Measurements from ENCODE around the gene DLGAP4. TPM values are rescaled to one million over a fixed set of nuclear protein-coding genes. Genes with fewer than 3 reads are reported as not detected.

The DLGAP4 gene
- total and polyA plus RNA-seq, 9 of the 15 experiments (the other 6 are each of a cell fraction or from before 2014, with no cell fraction given) = 0.31 to 34.1 (median 4.5) TPM

GRCh38 chr20:36394340-36394965 is 88.3 kb downstream of the DLGAP4 start:
- no TSS peak for BruUV-seq (replicated peaks)
- H3K9me1 ChIP-seq (ENCODE audit: control insufficient read depth, insufficient read depth, low read length) = no peaks in the 10 kb centered on the region
- FAIRE-seq (no peak), ATAC-seq (no peak), DNase-seq (ENCODE audit: extremely low read depth in 1 of 4, low spot score in 3 of 4) (no peak)
- no peak for TF ChIP-seq ZFP30 (CRISPR knock-in tag; IDR thresholded peaks at IDR 0.05; ENCODE audit: borderline replicate concordance)
- no peak for TF ChIP-seq L3MBTL2 (IDR thresholded peaks at IDR 0.05)
- no peak for TF ChIP-seq ARID2 (IDR thresholded peaks at IDR 0.05)
- no peak for TF ChIP-seq NFATC3 (IDR thresholded peaks at IDR 0.05)
- no peak for TF ChIP-seq TFAM (CRISPR knock-in tag; conservative IDR thresholded peaks at IDR 0.05)
- no peak for TF ChIP-seq ZNF140 (CRISPR knock-in tag; IDR thresholded peaks at IDR 0.05)
- TF ChIP-seq PKNOX1 (IDR thresholded peaks at IDR 0.05) = no peak
- TF ChIP-seq HDAC2 (IDR thresholded peaks at IDR 0.05) = no peak
- no peak for TF ChIP-seq ARHGAP35 (IDR thresholded peaks at IDR 0.05; ENCODE audit: partially characterized antibody)
- no peak for TF ChIP-seq RB1 (IDR thresholded peaks at IDR 0.05; ENCODE audit: low read depth)
- no peak for TF ChIP-seq SIRT6 (IDR thresholded peaks at IDR 0.05; ENCODE audit: low read depth, low read length)
- TF ChIP-seq ARID3B (CRISPR knock-in tag; IDR thresholded peaks at IDR 0.05; ENCODE audit: borderline replicate concordance) = no peak
- no peak for TF ChIP-seq FOS (IDR thresholded peaks at IDR 0.05; ENCODE audit: extremely low read depth, insufficient read length)
- no peak for TF ChIP-seq ZNF561 (CRISPR knock-in tag; conservative IDR thresholded peaks at IDR 0.05)
- no peak for TF ChIP-seq KDM5B (IDR thresholded peaks at IDR 0.05; ENCODE audit: insufficient replicate concordance, low read depth, low read length)
- no peak for TF ChIP-seq ERF (CRISPR knock-in tag; IDR thresholded peaks at IDR 0.05)
- no peak for TF ChIP-seq ZNF507 (tag; conservative IDR thresholded peaks at IDR 0.05)
- TF ChIP-seq SMARCC2 (IDR thresholded peaks at IDR 0.05; ENCODE audit: low read depth) = no peak
- TF ChIP-seq MEF2D (tag; conservative IDR thresholded peaks at IDR 0.05; ENCODE audit: low read depth) = no peak
- POLR2A ChIA-PET = no interaction called here
- H4K20me1 ChIP-seq (replicated peaks; ENCODE audit: control insufficient read depth, insufficient read depth, low read length) = peaks cover 12% of the 10 kb centered on the region; the same call in 1 of the 2 replicates
- H3K36me3 ChIP-seq (ENCODE audit: control insufficient read depth, insufficient read depth, low read length) = no peaks in the 10 kb centered on the region
- no peak overlapping the region for H3K4me2 ChIP-seq (ENCODE audit: insufficient read depth, low read length)
- no peak overlapping the region for H3K4me3 ChIP-seq
- H3K4me1 ChIP-seq (replicated peaks in 1 of 2; ENCODE audit: control insufficient read depth in 2 of 2, insufficient read depth in 2 of 2, low read length in 2 of 2) = peaks cover 0 to 3% of the 10 kb centered on the region in 2 experiments; a peak in 2 of 5 replicates
- H3K9me3 ChIP-seq (replicated peaks; ENCODE audit: control insufficient read depth, insufficient read depth, low read depth, low read length) = no peaks in the 10 kb centered on the region
- in situ Hi-C loops (cut with MboI) (no loop called here), intact Hi-C loops (cut with micrococcal nuclease) (no loop called here)
- no peaks in the 10 kb centered on the region for H3K79me2 ChIP-seq (ENCODE audit: control insufficient read depth, insufficient read depth, low read length)
- CTCF ChIA-PET (ENCODE audit: low intra/inter-chr PET ratio) = no interaction called here
- no peak overlapping the region for H2AFZ ChIP-seq (ENCODE audit: low read depth, low read length)
- peaks cover 2 to 50% of the 10 kb centered on the region in 2 experiments; a peak in 3 of 5 replicates for H3K27me3 ChIP-seq (ENCODE audit: control insufficient read depth in 2 of 2, insufficient read depth in 2 of 2, low read length in 2 of 2)
- WGBS (ENCODE audit: insufficient coverage, low coverage, missing lambda C conversion rate) = 5% methylated on average over 12 of the region's 20 CpGs
- H3K9ac ChIP-seq (ENCODE audit: insufficient read depth in 1 of 2, low read depth in 2 of 2, low read length in 2 of 2) = no peak overlapping the region
- no peak overlapping the region for H3K27ac ChIP-seq (ENCODE audit: extremely low read depth, low read depth, low read length)

All from K562 (cell line).